ENCODE measurements around the gene GRIK2. TPM values are rescaled to one million over a fixed set of nuclear protein-coding genes. Genes with fewer than 3 reads are reported as not detected.

The GRIK2 gene
- total and polyA plus RNA-seq, 2 of the 4 experiments (the other 2 are of a cell fraction) = 8.2 to 15.2 TPM

GRCh38 chr6:101811108-101811507 is 417.6 kb downstream of the GRIK2 start:
- Histone ChIP-seq H3K14ac (replicated peaks; ENCODE audit: low read depth, low read length) (no peak overlapping the region), H4K5ac (ENCODE audit: low read depth, low read length) (no peak overlapping the region), H3K27me3 (ENCODE audit: control insufficient read depth, insufficient read depth, low read length) (no peaks in the 10 kb centered on the region), H2AK5ac (ENCODE audit: low read depth, low read length) (no peak overlapping the region), H4K8ac (ENCODE audit: low read depth in 2 of 2, low read length in 2 of 2) (no peak overlapping the region), H3K4me1 (ENCODE audit: control insufficient read depth, insufficient read depth, low read length) (peaks cover 7% of the 10 kb centered on the region; the same call in 1 of the 2 replicates), H3K9me1 (ENCODE audit: insufficient read depth, low read length) (no peaks in the 10 kb centered on the region; the same call in 1 of the 2 replicates), H4K91ac (ENCODE audit: insufficient read depth, low read depth, low read length) (no peak overlapping the region), H2BK20ac (ENCODE audit: low read depth, low read length) (no peak overlapping the region), H3K4me2 (ENCODE audit: low read depth, low read length) (no peak overlapping the region), H2AFZ (replicated peaks; ENCODE audit: low read length, poor library complexity) (no peak overlapping the region), H3K79me1 (ENCODE audit: low read depth in 1 of 2, low read length in 2 of 2) (no peaks in the 10 kb centered on the region; a peak in 1 of 4 replicates), H3K4me3 (ENCODE audit: insufficient read depth, low read depth, low read length) (no peak overlapping the region), H3K27ac (ENCODE audit: insufficient read depth, low read length) (no peak overlapping the region), H3K23ac (ENCODE audit: low read depth, low read length) (no peak overlapping the region), H3K9me3 (ENCODE audit: control insufficient read depth, insufficient read depth, low read length) (no peaks in the 10 kb centered on the region), H2BK15ac (ENCODE audit: low read depth, low read length) (no peak overlapping the region), H4K20me1 (ENCODE audit: insufficient read depth, low read length) (no peaks in the 10 kb centered on the region), H3K56ac (ENCODE audit: extremely low read depth, insufficient read depth, low read length) (no peak overlapping the region), H3K36me3 (ENCODE audit: control insufficient read depth, insufficient read depth, low read length) (no peaks in the 10 kb centered on the region), H2BK120ac (ENCODE audit: low read depth, low read length) (no peak overlapping the region), H3K18ac (ENCODE audit: low read depth, low read length) (no peak overlapping the region), H2BK5ac (ENCODE audit: low read depth, low read length, poor library complexity, severe bottlenecking) (no peak overlapping the region), H3K4ac (ENCODE audit: low read depth, low read length) (no peak overlapping the region), H3K9ac (ENCODE audit: low read depth, low read length) (no peak overlapping the region), H2AK9ac (replicated peaks; ENCODE audit: low read depth, low read length, poor library complexity) (no peak overlapping the region)
- CTCF ChIA-PET = no interaction called here
- in situ Hi-C loops (cut with MboI; ENCODE audit: low sequenced_read_pairs) = no loop called here
- BruUV-seq (replicated peaks) = no TSS peak
- POLR2A ChIA-PET (ENCODE audit: unreplicated experiment) = no interaction called here
- TF ChIP-seq CTCF (conservative IDR thresholded peaks at IDR 0.05; ENCODE audit: low read depth, low read length) = no peak
- no peak for TF ChIP-seq NFE2L2 (IDR thresholded peaks at IDR 0.05; ENCODE audit: low read depth, low read length)
- no peak for TF ChIP-seq RCOR1 (IDR thresholded peaks at IDR 0.05; ENCODE audit: insufficient replicate concordance, low read length)
- TF ChIP-seq POLR2A (IDR thresholded peaks at IDR 0.05; ENCODE audit: low read depth, low read length) = no peak
- no peak for TF ChIP-seq FOS (IDR thresholded peaks at IDR 0.05; ENCODE audit: low read depth, low read length)
- no peak for TF ChIP-seq MAZ (IDR thresholded peaks at IDR 0.05; ENCODE audit: borderline replicate concordance, low read depth, low read length)
- TF ChIP-seq USF2 (IDR thresholded peaks at IDR 0.05; ENCODE audit: low read depth, low read length) = no peak
- TF ChIP-seq RFX5 (IDR thresholded peaks at IDR 0.05; ENCODE audit: low read depth, low read length) = no peak
- no peak for TF ChIP-seq BHLHE40 (IDR thresholded peaks at IDR 0.05; ENCODE audit: low read depth, low read length)
- no peak for TF ChIP-seq CHD1 (IDR thresholded peaks at IDR 0.05; ENCODE audit: low read depth, low read length)
- no peak for TF ChIP-seq SMC3 (IDR thresholded peaks at IDR 0.05; ENCODE audit: low read depth, low read length)
- no peak for TF ChIP-seq CEBPB (IDR thresholded peaks at IDR 0.05; ENCODE audit: low read depth, low read length)
- TF ChIP-seq ELK1 (IDR thresholded peaks at IDR 0.05; ENCODE audit: borderline replicate concordance, low read depth, low read length) = no peak
- no peak for ATAC-seq (ENCODE audit: low read depth)
- no peak for DNase-seq
- intact Hi-C loops (cut with micrococcal nuclease) = no loop called here
- dilution Hi-C loops (cut with HindIII; ENCODE audit: low sequenced_read_pairs, unreplicated experiment) = no loop called here

Measured in IMR-90 (cell line).